GM12878 (cell line): ENCODE data around the gene DOP1A. TPM values are rescaled to one million over a fixed set of nuclear protein-coding genes. Genes with fewer than 3 reads are reported as not detected.

Experiments used
- BMI1 ChIP-seq: fragments of 450-650 bp; IDR thresholded peaks from 2 replicates; pipeline ENCODE4 v1.6.1; 2016; ENCODE audit warnings: mild to moderate bottlenecking, moderate library complexity, borderline replicate concordance
- CTCF ChIP-seq, 3 experiments: IDR thresholded peaks in 2 of 3; conservative IDR thresholded peaks in 1 of 3; 2 replicates each; pipeline ENCODE4 v1.5.1; 2011; ENCODE audit warnings: low read depth in 3 of 3, low read length in 3 of 3, mild to moderate bottlenecking in 3 of 3, control low read depth in 2 of 3, moderate library complexity in 2 of 3, inconsistent platforms in 1 of 3, mixed read lengths in 1 of 3; ENCODE audit not compliant: control insufficient read depth in 2 of 3, insufficient read depth in 1 of 3; ENCODE audit errors: extremely low read depth in 1 of 3
- DPF2 ChIP-seq: fragments of 450-650 bp; IDR thresholded peaks from 2 replicates; pipeline ENCODE4 v1.6.1; 2017; ENCODE audit warnings: mild to moderate bottlenecking
- EED ChIP-seq: sonication (generic); IDR thresholded peaks from 2 replicates; pipeline ENCODE4 v1.6.1; 2016; ENCODE audit warnings: antibody characterized with exemption, low read depth
- LARP7 ChIP-seq: fragments of 450-650 bp; IDR thresholded peaks from 2 replicates; pipeline ENCODE4 v1.6.1; 2017; ENCODE audit warnings: mild to moderate bottlenecking
- MXI1 ChIP-seq: fragments of 150-350 bp; IDR thresholded peaks from 2 replicates; pipeline ENCODE4 v1.6.1; 2011; ENCODE audit warnings: low read depth, mild to moderate bottlenecking, inconsistent platforms, low read length, improper control_type of control experiment
- NBN ChIP-seq: fragments of 450-650 bp; IDR thresholded peaks from 2 replicates; pipeline ENCODE4 v1.6.1; 2016
- PBX3 ChIP-seq: IDR thresholded peaks from 2 replicates; pipeline ENCODE4 v1.6.1; 2011; ENCODE audit warnings: mild to moderate bottlenecking, low read depth, low read length, moderate library complexity; ENCODE audit not compliant: insufficient replicate concordance
- PML ChIP-seq: IDR thresholded peaks from 2 replicates; pipeline ENCODE4 v1.6.1; 2012; ENCODE audit warnings: low read length, inconsistent platforms
- POLR2AphosphoS5 ChIP-seq: IDR thresholded peaks from 2 replicates; pipeline ENCODE4 v1.6.1; 2011; ENCODE audit warnings: mild to moderate bottlenecking, low read length, inconsistent platforms
- RB1 ChIP-seq: fragments of 450-650 bp; formaldehyde crosslinking; IDR thresholded peaks from 2 replicates; pipeline ENCODE4 v1.6.1; 2017; ENCODE audit warnings: mild to moderate bottlenecking, borderline replicate concordance
- RELA ChIP-seq: fragments of 450-650 bp; IDR thresholded peaks from 2 replicates; pipeline ENCODE4 v1.8.0; 2014; ENCODE audit warnings: borderline replicate concordance; ENCODE audit not compliant: partially characterized antibody
- RFX5 ChIP-seq: IDR thresholded peaks from 2 replicates; pipeline ENCODE4 v1.6.1; 2011; ENCODE audit warnings: low read depth, low read length, improper control_type of control experiment
- SP1 ChIP-seq: IDR thresholded peaks from one replicate; pipeline ENCODE4 v1.6.1; 2011; ENCODE audit warnings: low read depth, low read length
- STAT1 ChIP-seq: fragments of 450-650 bp; conservative IDR thresholded peaks from 2 replicates; pipeline ENCODE4 v1.6.1; 2014; ENCODE audit warnings: antibody characterized with exemption, mild to moderate bottlenecking
- TBL1XR1 ChIP-seq: IDR thresholded peaks from 2 replicates; pipeline ENCODE4 v1.6.1; 2012; ENCODE audit warnings: low read depth, low read length, improper control_type of control experiment
- TCF12 ChIP-seq: IDR thresholded peaks from 2 replicates; pipeline ENCODE4 v1.6.1; 2011; ENCODE audit warnings: low read depth, mild to moderate bottlenecking, low read length
- polyA plus RNA-seq, 11 experiments: library from polyadenylated mRNA; depleted of rRNA in 4 of 11; unstranded in 6 of 11; stranded (reverse) in 5 of 11; fragments of >200 nt; fragmentation: Nextera tagmentation in 4 of 11; fragmentation: Illumina TruSeq in 1 of 11; extraction: Ambion mirVana in 4 of 11; extraction: Trizol in 1 of 11; gene quantifications; 1 replicate in 1 of 11; 2 replicates in 10 of 11; pipeline versions ENCODE4 v1.2.1 to v1.2.3, GENCODE V29; 2011 to 2016; ENCODE audit warnings: inconsistent platforms in 2 of 11, missing spikeins in 2 of 11, low read depth in 1 of 11
- total RNA-seq, 4 experiments: library from RNA; depleted of rRNA in 3 of 4; stranded (reverse); fragments of >200 nt in 3 of 4; fragmentation: Illumina TruSeq in 1 of 4; extraction: Trizol in 1 of 4; gene quantifications; 2 replicates each; pipeline versions ENCODE4 v1.2.1 to v1.2.3, GENCODE V29; 2013 to 2021
- TF ChIP-seq, protein P1 (sequence below): IDR thresholded peaks from 2 replicates; pipeline ENCODE4 v1.6.1; 2011; ENCODE audit warnings: borderline replicate concordance, low read depth, mild to moderate bottlenecking, moderate library complexity, low read length; ENCODE audit not compliant: insufficient read depth, poor library complexity, severe bottlenecking
- TF ChIP-seq, protein P2 (sequence below): fragments of 450-650 bp; IDR thresholded peaks from 2 replicates; pipeline ENCODE4 v1.6.1; 2017; ENCODE audit warnings: mild to moderate bottlenecking, moderate library complexity

DOP1A gene
- total and polyA plus RNA-seq, 10 of the 15 experiments (the other 5 are each of a cell fraction or from before 2014, with no cell fraction given): 1.9 to 22.9 (median 10.3) TPM

GRCh38 chr6:83067448-83068439 lies at the start of gene DOP1A (continued):
- TF ChIP-seq, protein P1, sequence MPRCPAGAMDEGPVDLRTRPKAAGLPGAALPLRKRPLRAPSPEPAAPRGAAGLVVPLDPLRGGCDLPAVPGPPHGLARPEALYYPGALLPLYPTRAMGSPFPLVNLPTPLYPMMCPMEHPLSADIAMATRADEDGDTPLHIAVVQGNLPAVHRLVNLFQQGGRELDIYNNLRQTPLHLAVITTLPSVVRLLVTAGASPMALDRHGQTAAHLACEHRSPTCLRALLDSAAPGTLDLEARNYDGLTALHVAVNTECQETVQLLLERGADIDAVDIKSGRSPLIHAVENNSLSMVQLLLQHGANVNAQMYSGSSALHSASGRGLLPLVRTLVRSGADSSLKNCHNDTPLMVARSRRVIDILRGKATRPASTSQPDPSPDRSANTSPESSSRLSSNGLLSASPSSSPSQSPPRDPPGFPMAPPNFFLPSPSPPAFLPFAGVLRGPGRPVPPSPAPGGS: no peak
- TF ChIP-seq STAT1: 0 out of 2 replicates have a peak, but pooled peaks have one; percentile 23
- peak; percentile 58 for TF ChIP-seq RELA
- TF ChIP-seq BMI1: no peak
- 0 out of 2 replicates have a peak, but pooled peaks have one; percentile 19 for TF ChIP-seq PML
- TF ChIP-seq SP1: peak; percentile 34
- TF ChIP-seq LARP7: peak; percentile 96
- TF ChIP-seq RB1: peak; percentile 46; the same call in 1 of the 2 replicates
- peak; percentile 75 for TF ChIP-seq POLR2AphosphoS5
- TF ChIP-seq, protein P2, sequence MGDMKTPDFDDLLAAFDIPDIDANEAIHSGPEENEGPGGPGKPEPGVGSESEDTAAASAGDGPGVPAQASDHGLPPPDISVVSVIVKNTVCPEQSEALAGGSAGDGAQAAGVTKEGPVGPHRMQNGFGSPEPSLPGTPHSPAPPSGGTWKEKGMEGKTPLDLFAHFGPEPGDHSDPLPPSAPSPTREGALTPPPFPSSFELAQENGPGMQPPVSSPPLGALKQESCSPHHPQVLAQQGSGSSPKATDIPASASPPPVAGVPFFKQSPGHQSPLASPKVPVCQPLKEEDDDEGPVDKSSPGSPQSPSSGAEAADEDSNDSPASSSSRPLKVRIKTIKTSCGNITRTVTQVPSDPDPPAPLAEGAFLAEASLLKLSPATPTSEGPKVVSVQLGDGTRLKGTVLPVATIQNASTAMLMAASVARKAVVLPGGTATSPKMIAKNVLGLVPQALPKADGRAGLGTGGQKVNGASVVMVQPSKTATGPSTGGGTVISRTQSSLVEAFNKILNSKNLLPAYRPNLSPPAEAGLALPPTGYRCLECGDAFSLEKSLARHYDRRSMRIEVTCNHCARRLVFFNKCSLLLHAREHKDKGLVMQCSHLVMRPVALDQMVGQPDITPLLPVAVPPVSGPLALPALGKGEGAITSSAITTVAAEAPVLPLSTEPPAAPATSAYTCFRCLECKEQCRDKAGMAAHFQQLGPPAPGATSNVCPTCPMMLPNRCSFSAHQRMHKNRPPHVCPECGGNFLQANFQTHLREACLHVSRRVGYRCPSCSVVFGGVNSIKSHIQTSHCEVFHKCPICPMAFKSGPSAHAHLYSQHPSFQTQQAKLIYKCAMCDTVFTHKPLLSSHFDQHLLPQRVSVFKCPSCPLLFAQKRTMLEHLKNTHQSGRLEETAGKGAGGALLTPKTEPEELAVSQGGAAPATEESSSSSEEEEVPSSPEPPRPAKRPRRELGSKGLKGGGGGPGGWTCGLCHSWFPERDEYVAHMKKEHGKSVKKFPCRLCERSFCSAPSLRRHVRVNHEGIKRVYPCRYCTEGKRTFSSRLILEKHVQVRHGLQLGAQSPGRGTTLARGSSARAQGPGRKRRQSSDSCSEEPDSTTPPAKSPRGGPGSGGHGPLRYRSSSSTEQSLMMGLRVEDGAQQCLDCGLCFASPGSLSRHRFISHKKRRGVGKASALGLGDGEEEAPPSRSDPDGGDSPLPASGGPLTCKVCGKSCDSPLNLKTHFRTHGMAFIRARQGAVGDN: peak; percentile 79
- peak; percentile 73 for TF ChIP-seq NBN
- peak; percentile 85 for TF ChIP-seq DPF2
- peak; percentile 93 to 99 (median 96) for TF ChIP-seq CTCF (IDR thresholded peaks at IDR 0.05 in 2 of 3, conservative IDR thresholded peaks at IDR 0.05 in 1 of 3; ENCODE audit: control insufficient read depth in 2 of 3, extremely low read depth in 1 of 3, insufficient read depth in 1 of 3, low read depth in 3 of 3, low read length in 3 of 3)
- peak; percentile 53; the same call in 1 of the 2 replicates for TF ChIP-seq TBL1XR1
- TF ChIP-seq MXI1: peak; percentile 94
- no peak for TF ChIP-seq EED
- peak; percentile 14 for TF ChIP-seq PBX3
- peak; percentile 64; the same call in 1 of the 2 replicates for TF ChIP-seq RFX5
- TF ChIP-seq TCF12: 0 out of 2 replicates have a peak, but pooled peaks have one; percentile 36
